CD14-positive monocyte (primary cell): ENCODE results near the gene TRPM4. TPM values are rescaled to one million over a fixed set of nuclear protein-coding genes. Genes with fewer than 3 reads are reported as not detected.
"Not testable (repeated sequence)": the region's sequence is repeated elsewhere in the genome, so short reads cannot be mapped to it uniquely, and the experiment has no call there.

Experiments used
- DNase-seq, 3 donors: peaks; one replicate each; pipeline ENCODE4 v3.0.0-alpha.2; 2011 to 2022
- H2AFZ ChIP-seq: 2 replicates; pipeline ENCODE4 v1.6.0; 2012; ENCODE audit warnings: mild to moderate bottlenecking, low read depth, low read length, inconsistent platforms; ENCODE audit not compliant: insufficient read depth, poor library complexity, severe bottlenecking
- H3K27ac ChIP-seq, 2 donors: 1 replicate in 1 of 2; 2 replicates in 1 of 2; pipeline ENCODE4 v1.5.1; 2012 to 2013; ENCODE audit warnings: low read length in 2 of 2, control low read depth in 1 of 2, inconsistent platforms in 1 of 2, low read depth in 1 of 2, mild to moderate bottlenecking in 1 of 2
- H3K27me3 ChIP-seq, 2 donors: one replicate each; pipeline versions ENCODE4 v1.6.0 to v1.6.1; 2011 to 2013; ENCODE audit warnings: low read length in 2 of 2; ENCODE audit not compliant: control insufficient read depth in 2 of 2, insufficient read depth in 2 of 2
- H3K36me3 ChIP-seq, 2 donors: replicated peaks in 1 of 2; 1 replicate in 1 of 2; 2 replicates in 1 of 2; pipeline versions ENCODE4 v1.5.1 to v1.6.1; 2012 to 2013; ENCODE audit warnings: low read length in 2 of 2, control low read depth in 1 of 2, inconsistent platforms in 1 of 2, mild to moderate bottlenecking in 1 of 2; ENCODE audit not compliant: insufficient read depth in 2 of 2, control insufficient read depth in 1 of 2
- H3K4me1 ChIP-seq, 2 donors: 1 replicate in 1 of 2; 2 replicates in 1 of 2; pipeline versions ENCODE4 v1.5.1 to v1.6.1; 2012 to 2013; ENCODE audit warnings: low read length in 2 of 2, control low read depth in 1 of 2, inconsistent platforms in 1 of 2, mild to moderate bottlenecking in 1 of 2, moderate library complexity in 1 of 2; ENCODE audit not compliant: insufficient read depth in 2 of 2, control insufficient read depth in 1 of 2
- H3K4me2 ChIP-seq: replicated peaks from 2 replicates; pipeline ENCODE3; 2012; ENCODE audit warnings: low read length, moderate library complexity, mild to moderate bottlenecking; ENCODE audit not compliant: poor library complexity, severe bottlenecking; ENCODE audit errors: extremely low read depth
- H3K4me3 ChIP-seq, 3 experiments: fragments of 200-600 bp in 1 of 3; sonication (generic) in 1 of 3; replicated peaks in 1 of 3; 1 replicate in 2 of 3; 2 replicates in 1 of 3; pipeline ENCODE4 v1.5.1; 2011 to 2013; ENCODE audit warnings: low read length in 3 of 3, mild to moderate bottlenecking in 3 of 3, control low read depth in 2 of 3, low read depth in 2 of 3, inconsistent platforms in 1 of 3, moderate library complexity in 1 of 3
- H3K79me2 ChIP-seq: 2 replicates; pipeline ENCODE4 v1.6.0; 2012; ENCODE audit warnings: mild to moderate bottlenecking, control low read depth, inconsistent platforms, low read length, moderate library complexity; ENCODE audit not compliant: insufficient read depth
- H3K9ac ChIP-seq: 2 replicates; pipeline ENCODE4 v1.6.0; 2017; ENCODE audit warnings: low read length, mild to moderate bottlenecking; ENCODE audit not compliant: insufficient read depth, poor library complexity, severe bottlenecking
- H3K9me3 ChIP-seq, 2 donors: replicated peaks in 1 of 2; 1 replicate in 1 of 2; 2 replicates in 1 of 2; pipeline versions ENCODE4 v1.5.1 to v1.6.1; 2012 to 2013; ENCODE audit warnings: low read length in 2 of 2, control low read depth in 1 of 2; ENCODE audit not compliant: control insufficient read depth in 1 of 2, insufficient read depth in 1 of 2
- H4K20me1 ChIP-seq: 2 replicates; pipeline ENCODE4 v1.6.0; 2012; ENCODE audit warnings: mild to moderate bottlenecking, low read length, control low read depth, moderate library complexity; ENCODE audit not compliant: insufficient read depth
- H3K27ac Mint-ChIP-seq, 7 donors: one replicate each; pipeline ENCODE4 v1.8.0; 2020; ENCODE audit warnings: mild to moderate bottlenecking in 7 of 7, mixed read lengths in 7 of 7, moderate library complexity in 6 of 7, inconsistent platforms in 2 of 7
- H3K27me3 Mint-ChIP-seq, 3 donors: one replicate each; pipeline ENCODE4 v1.8.0; 2021 to 2022; ENCODE audit warnings: low read depth in 3 of 3, mild to moderate bottlenecking in 3 of 3, mixed read lengths in 3 of 3, moderate library complexity in 3 of 3, inconsistent platforms in 1 of 3
- H3K36me3 Mint-ChIP-seq, 2 donors: one replicate each; pipeline ENCODE4 v1.8.0; 2020; ENCODE audit warnings: mixed read lengths in 2 of 2, inconsistent platforms in 1 of 2, mild to moderate bottlenecking in 1 of 2
- H3K4me1 Mint-ChIP-seq: one replicate; pipeline ENCODE4 v1.8.0; 2020; ENCODE audit warnings: mild to moderate bottlenecking, mixed read lengths
- H3K4me3 Mint-ChIP-seq, 2 donors: one replicate each; pipeline ENCODE4 v1.8.0; 2020; ENCODE audit warnings: mild to moderate bottlenecking in 2 of 2, mixed read lengths in 2 of 2, moderate library complexity in 1 of 2
- H3K9me3 Mint-ChIP-seq, 7 donors: one replicate each; pipeline ENCODE4 v1.8.0; 2020 to 2022; ENCODE audit warnings: mixed read lengths in 7 of 7, mild to moderate bottlenecking in 6 of 7, moderate library complexity in 6 of 7, inconsistent platforms in 2 of 7
- CTCF ChIP-seq: fragments of 200-600 bp; IDR thresholded peaks from one replicate; pipeline ENCODE4 v1.8.0; 2022; ENCODE audit warnings: antibody characterized with exemption, mild to moderate bottlenecking
- WGBS: methylation state at CpG from one replicate; pipeline ENCODE4 v1.1.5; 2013; ENCODE audit warnings: missing lambda C conversion rate; ENCODE audit not compliant: insufficient coverage; 5-methylcytosine and 5-hydroxymethylcytosine counted together
- intact Hi-C, 2 donors: fragments of 100-400 bp; cut with micrococcal nuclease; formaldehyde crosslinking; loops; one replicate each; pipeline versions ENCODE4 v1.15.0 to v1.15.1; 2023
- polyA plus RNA-seq, 3 donors: library from polyadenylated mRNA; depleted of rRNA in 1 of 3; unstranded in 2 of 3; stranded (reverse) in 1 of 3; fragments of 300-500 nt in 2 of 3; fragments of >200 nt in 1 of 3; fragmentation: Illumina TruSeq in 2 of 3; gene quantifications; 1 replicate in 2 of 3; 2 replicates in 1 of 3; pipeline ENCODE4 v1.2.3, GENCODE V29; 2012 to 2021

Gene TRPM4
- polyA plus RNA-seq, 3 donors: 6.0 to 6.9 (median 6.6) TPM

DNA sequence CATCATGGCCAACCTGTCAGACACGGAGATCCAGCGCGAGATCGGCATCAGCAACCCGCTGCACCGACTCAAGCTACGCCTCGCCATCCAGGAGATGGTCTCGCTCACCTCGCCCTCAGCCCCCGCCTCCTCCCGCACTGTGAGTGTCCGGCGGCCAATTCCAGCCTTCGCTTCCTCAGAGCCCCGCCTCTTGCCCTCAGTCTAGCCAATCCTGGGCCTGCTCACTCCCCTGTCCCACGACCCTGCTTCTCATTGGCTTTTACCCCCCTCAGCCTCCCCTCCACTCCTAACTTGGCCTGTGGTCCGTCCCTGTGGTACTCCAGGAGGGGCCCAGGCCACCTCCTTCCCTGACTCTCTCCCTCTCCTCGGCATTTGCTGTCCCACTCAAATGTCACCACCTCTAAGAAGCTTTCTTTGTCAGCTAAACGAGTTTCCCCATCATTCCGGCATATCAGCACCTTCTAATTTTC, 14.7 kb upstream of the TRPM4 start:
- Mint-ChIP-seq H3K9me3 (peaks cover 0 to 4% (median 0%) of the 10 kb centered on the region in 7 donors), H3K27me3 (peaks cover 29 to 39% (median 37%) of the 10 kb centered on the region in 3 donors), H3K4me1 (peaks cover 17% of the 10 kb centered on the region), H3K4me3 (peak overlapping the region; percentile 70 to 90), H3K36me3 (no peaks in the 10 kb centered on the region), H3K27ac (no peak overlapping the region)
- H2AFZ ChIP-seq: peak overlapping the region; percentile 81
- no peaks in the 10 kb centered on the region for H3K9me3 ChIP-seq
- H4K20me1 ChIP-seq: no peaks in the 10 kb centered on the region
- intact Hi-C loops: no loop called here
- TF ChIP-seq CTCF: no peak
- H3K4me2 ChIP-seq: peak overlapping the region; percentile 84
- no peak overlapping the region for H3K9ac ChIP-seq
- H3K27me3 ChIP-seq: peaks cover 0 to 11% of the 10 kb centered on the region in 2 donors
- no peaks in the 10 kb centered on the region for H3K79me2 ChIP-seq
- peak overlapping the region in 2 of 3 experiments; percentile 19 to 71 for H3K4me3 ChIP-seq
- H3K4me1 ChIP-seq: peaks cover 12 to 16% of the 10 kb centered on the region in 2 donors
- DNase-seq: peak; percentile 60 to 74 (median 62)
- 4% methylated on average over 21 of the region's 21 CpGs for WGBS
- H3K36me3 ChIP-seq: no peaks in the 10 kb centered on the region
- no peak overlapping the region for H3K27ac ChIP-seq

DNA sequence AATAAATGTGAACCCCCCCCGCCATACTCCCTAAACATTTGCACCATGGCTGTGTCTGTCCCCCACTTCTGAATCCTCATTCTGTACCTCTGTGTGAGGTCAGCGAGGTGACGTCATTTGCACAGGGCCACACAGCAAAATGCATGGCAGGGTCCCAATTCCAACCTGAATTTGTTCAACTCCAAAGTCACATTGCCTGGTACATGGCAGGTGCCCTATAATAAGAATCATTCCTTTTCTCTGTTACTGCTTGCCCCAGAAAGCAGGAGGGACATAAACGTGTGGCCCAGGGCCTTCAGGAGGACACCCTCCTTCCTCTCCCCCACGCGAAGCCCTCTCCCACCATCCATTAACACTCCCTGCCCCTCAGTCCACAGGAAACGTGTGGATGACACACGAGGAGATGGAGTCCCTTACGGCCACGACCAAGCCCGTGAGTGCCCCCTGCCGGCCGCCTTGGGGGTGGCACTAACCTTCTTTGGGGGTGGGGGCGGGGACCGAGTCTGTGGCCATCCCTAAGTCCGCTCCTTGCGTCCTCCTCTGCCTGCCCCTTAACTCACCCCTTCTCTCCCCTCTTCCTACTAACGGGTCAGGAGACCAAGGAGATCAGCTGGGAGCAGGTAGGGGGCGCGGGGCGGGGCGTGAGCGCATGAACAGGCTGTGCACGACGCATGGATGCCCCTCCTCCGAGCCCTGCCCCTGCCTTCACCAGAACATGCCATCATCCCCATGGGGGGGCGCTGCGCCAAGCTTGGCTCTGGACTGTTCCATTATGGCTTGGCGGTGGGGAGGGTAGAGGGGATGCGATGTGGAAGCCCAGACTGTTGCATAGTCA, 11.8 kb upstream of the TRPM4 start:
- peak overlapping the region; percentile 32 for H3K4me2 ChIP-seq
- no peak overlapping the region for H3K27ac ChIP-seq
- peaks cover 55 to 64% (median 57%) of the 10 kb centered on the region in 3 donors for H3K27me3 Mint-ChIP-seq
- intact Hi-C loops: loop anchor here (2.0 to 5.0 kb wide), 3 partner anchors 33 to 49 kb away; partner anchors contain the start of gene LIN7B (in 1 of the 2)
- peaks cover 8 to 18% of the 10 kb centered on the region in 2 donors for H3K9me3 ChIP-seq
- no peak overlapping the region for H2AFZ ChIP-seq
- H3K27me3 ChIP-seq: peaks cover 7 to 40% of the 10 kb centered on the region in 2 donors
- TF ChIP-seq CTCF: peak; percentile 89
- no peaks in the 10 kb centered on the region for H3K36me3 ChIP-seq
- H3K36me3 Mint-ChIP-seq: peaks cover 0 to 4% of the 10 kb centered on the region in 2 donors
- no peak overlapping the region for H3K9ac ChIP-seq
- H3K4me1 ChIP-seq: peaks cover 34 to 39% of the 10 kb centered on the region in 2 donors
- peak overlapping the region in 1 of 2 donors; percentile 68 for H3K4me3 Mint-ChIP-seq
- H3K4me3 ChIP-seq: no peak overlapping the region
- no peaks in the 10 kb centered on the region for H4K20me1 ChIP-seq
- peaks cover 2 to 21% (median 11%) of the 10 kb centered on the region in 7 donors for H3K9me3 Mint-ChIP-seq
- peak; percentile 60 to 78 (median 63) for DNase-seq
- no peaks in the 10 kb centered on the region for H3K79me2 ChIP-seq
- WGBS: 9% methylated on average over 20 of the region's 30 CpGs
- H3K4me1 Mint-ChIP-seq: peaks cover 39% of the 10 kb centered on the region
- H3K27ac Mint-ChIP-seq: peak overlapping the region in 1 of 7 donors; percentile 36

- not testable (repeated sequence) for H3K36me3 ChIP-seq, H3K79me2 ChIP-seq, H3K27ac Mint-ChIP-seq, DNase-seq, H3K4me2 ChIP-seq, H3K4me3 ChIP-seq, H3K36me3 Mint-ChIP-seq, H2AFZ ChIP-seq, H3K27ac ChIP-seq, H4K20me1 ChIP-seq, H3K9ac ChIP-seq
- H3K4me1 ChIP-seq: peaks cover 40 to 45% of the 10 kb centered on the region in 2 donors
- intact Hi-C loops: loop anchor here (2.0 to 5.0 kb wide), 3 partner anchors 34 to 50 kb away; partner anchors contain the start of gene LIN7B (in 1 of the 2)
- H3K9me3 Mint-ChIP-seq: peaks cover 2 to 27% (median 13%) of the 10 kb centered on the region in 7 donors
- peaks cover 12 to 46% of the 10 kb centered on the region in 2 donors for H3K27me3 ChIP-seq
- H3K9me3 ChIP-seq: peaks cover 13 to 23% of the 10 kb centered on the region in 2 donors
- peaks cover 43% of the 10 kb centered on the region for H3K4me1 Mint-ChIP-seq
- WGBS: 55% methylated on average over 7 of the region's 7 CpGs
- peaks cover 61 to 70% (median 62%) of the 10 kb centered on the region in 3 donors for H3K27me3 Mint-ChIP-seq
- peak overlapping the region in 1 of 2 donors; percentile 46 for H3K4me3 Mint-ChIP-seq
Measured at GRCh38 chr19:49146408-49146770, 11.2 kb upstream of the TRPM4 start.
